ENCODE data around the gene BRAF.

DNA sequence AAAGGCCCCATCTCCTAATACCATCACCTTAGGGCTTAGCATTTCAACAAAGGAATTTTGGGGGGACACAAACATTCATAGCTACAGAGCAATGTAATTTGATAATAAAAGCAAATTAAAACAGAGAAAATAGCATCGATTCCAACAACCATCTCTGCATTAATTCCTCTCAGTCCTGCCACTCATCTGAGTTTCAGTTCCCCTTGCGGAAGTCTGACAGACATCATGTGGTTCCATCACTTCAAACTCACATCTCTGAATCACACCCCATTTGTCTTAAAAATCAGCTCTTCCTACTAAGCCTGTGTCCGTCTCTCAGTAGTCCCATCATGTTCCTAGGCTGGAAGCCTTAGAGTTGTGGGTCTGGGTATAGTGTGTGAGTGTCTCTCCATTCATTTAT is 248.4 kb downstream of the BRAF start:
- TF ChIP-seq, protein P1, sequence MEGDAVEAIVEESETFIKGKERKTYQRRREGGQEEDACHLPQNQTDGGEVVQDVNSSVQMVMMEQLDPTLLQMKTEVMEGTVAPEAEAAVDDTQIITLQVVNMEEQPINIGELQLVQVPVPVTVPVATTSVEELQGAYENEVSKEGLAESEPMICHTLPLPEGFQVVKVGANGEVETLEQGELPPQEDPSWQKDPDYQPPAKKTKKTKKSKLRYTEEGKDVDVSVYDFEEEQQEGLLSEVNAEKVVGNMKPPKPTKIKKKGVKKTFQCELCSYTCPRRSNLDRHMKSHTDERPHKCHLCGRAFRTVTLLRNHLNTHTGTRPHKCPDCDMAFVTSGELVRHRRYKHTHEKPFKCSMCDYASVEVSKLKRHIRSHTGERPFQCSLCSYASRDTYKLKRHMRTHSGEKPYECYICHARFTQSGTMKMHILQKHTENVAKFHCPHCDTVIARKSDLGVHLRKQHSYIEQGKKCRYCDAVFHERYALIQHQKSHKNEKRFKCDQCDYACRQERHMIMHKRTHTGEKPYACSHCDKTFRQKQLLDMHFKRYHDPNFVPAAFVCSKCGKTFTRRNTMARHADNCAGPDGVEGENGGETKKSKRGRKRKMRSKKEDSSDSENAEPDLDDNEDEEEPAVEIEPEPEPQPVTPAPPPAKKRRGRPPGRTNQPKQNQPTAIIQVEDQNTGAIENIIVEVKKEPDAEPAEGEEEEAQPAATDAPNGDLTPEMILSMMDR (conservative IDR thresholded peaks at IDR 0.05; ENCODE audit: low read depth, low read length) = no peak
- no peak for TF ChIP-seq EZH2phosphoT487 (IDR thresholded peaks at IDR 0.05; ENCODE audit: borderline replicate concordance, low read length)
- TF ChIP-seq EZH2 (IDR thresholded peaks at IDR 0.05; ENCODE audit: low read length, unreplicated experiment) = no peak

Measured in PC-3 (cell line).